HCT116 (cell line): Measurements from ENCODE around the gene COL4A1. TPM values are rescaled to one million over a fixed set of nuclear protein-coding genes. Genes with fewer than 3 reads are reported as not detected.

Source experiments
- ATAC-seq: fragments of 200-7000 bp; cut with Tn5 transposase; 2 replicates; pipeline ENCODE4 v1.9.1; 2020; ENCODE audit warnings: mild to moderate bottlenecking, moderate library complexity
- BruUV-seq: library from RNA; stranded (reverse); fragments of 400-500 nt; replicated peaks from 2 replicates; lab custom pipeline; 2021; lab: Mats Ljungman, UMichigan
- CTCF ChIA-PET: fragments of 300-600 bp; sonication (Branson Sonifier 250); formaldehyde crosslinking; loops from one replicate; lab custom pipeline; 2021; ENCODE audit warnings: antibody characterized with exemption; lab: Charles Lee
- POLR2A ChIA-PET: fragments of 300-600, 350-600 bp; sonication (Branson Sonifier 250); formaldehyde crosslinking; loops from one replicate; lab custom pipeline; 2021; ENCODE audit warnings: antibody characterized with exemption; lab: Charles Lee
- RAD21 ChIA-PET, 2 experiments: fragments of 300-600 bp; sonication (Branson Sonifier 250); formaldehyde crosslinking; loops; one replicate each; lab custom pipeline; 2023; ENCODE audit warnings: low total read pairs in 2 of 2; ENCODE audit not compliant: uncharacterized antibody in 2 of 2, unreplicated experiment in 2 of 2, low non-redundant PET in 1 of 2; lab: Charles Lee
- DNase-seq: peaks from one replicate; pipeline ENCODE4 v3.0.0-alpha.2; 2010; ENCODE audit warnings: low read depth, low spot score
- H2AFZ ChIP-seq: fragments of 200-600 bp; shearing (Covaris generic), sonication (generic); 2 replicates; pipeline ENCODE4 v1.6.1; 2017; ENCODE audit warnings: low read depth, mixed run types, mixed read lengths, antibody characterized with exemption, low read length; ENCODE audit not compliant: poor library complexity, severe bottlenecking
- H3K27ac ChIP-seq: 2 replicates; pipeline ENCODE4 v1.5.1; 2012; ENCODE audit warnings: low read depth, low read length
- H3K27me3 ChIP-seq: fragments of 200-600 bp; sonication (generic); 2 replicates; pipeline ENCODE4 v1.6.1; 2016; ENCODE audit warnings: mixed run types, low read length, mixed read lengths; ENCODE audit not compliant: insufficient read depth
- H3K36me3 ChIP-seq, 2 experiments: fragments of 200-500 bp in 1 of 2; fragments of 200-600 bp in 1 of 2; sonication (Bioruptor generic) in 1 of 2; sonication (generic) in 1 of 2; 2 replicates each; pipeline versions ENCODE4 v1.5.1 to v1.6.1; 2014 to 2016; ENCODE audit warnings: low read length in 2 of 2, inconsistent platforms in 1 of 2, mixed read lengths in 1 of 2, mixed run types in 1 of 2; ENCODE audit not compliant: insufficient read depth in 2 of 2, control insufficient read depth in 1 of 2
- H3K4me1 ChIP-seq, 2 experiments: fragments of 200-600 bp in 1 of 2; sonication (generic) in 1 of 2; 2 replicates each; pipeline versions ENCODE4 v1.5.1 to v1.6.1; 2012 to 2017; ENCODE audit warnings: low read length in 2 of 2, inconsistent platforms in 1 of 2, mild to moderate bottlenecking in 1 of 2, mixed read lengths in 1 of 2, mixed run types in 1 of 2, moderate library complexity in 1 of 2; ENCODE audit not compliant: insufficient read depth in 2 of 2, control insufficient read depth in 1 of 2
- H3K4me2 ChIP-seq: fragments of 200-600 bp; sonication (generic); 2 replicates; pipeline ENCODE4 v1.6.1; 2017; ENCODE audit warnings: mixed run types, low read length, mixed read lengths
- H3K4me3 ChIP-seq, 2 experiments: fragments of 200-600 bp in 1 of 2; sonication (generic) in 1 of 2; replicated peaks in 1 of 2; 2 replicates each; pipeline ENCODE4 v1.5.1; 2011 to 2016; ENCODE audit warnings: low read length in 2 of 2, control low read depth in 1 of 2, low read depth in 1 of 2, mild to moderate bottlenecking in 1 of 2, mixed read lengths in 1 of 2, mixed run types in 1 of 2
- H3K79me2 ChIP-seq: fragments of 200-600 bp; sonication (generic); 2 replicates; pipeline ENCODE4 v1.6.1; 2017; ENCODE audit warnings: mild to moderate bottlenecking, mixed run types, low read length, moderate library complexity, mixed read lengths; ENCODE audit not compliant: insufficient read depth
- H3K9ac ChIP-seq: fragments of 200-600 bp; sonication (generic); 2 replicates; pipeline ENCODE4 v1.6.1; 2016; ENCODE audit warnings: low read length, mixed read lengths
- H3K9me2 ChIP-seq: fragments of 200-600 bp; sonication (generic), shearing (Covaris generic); 2 replicates; pipeline ENCODE4 v1.6.1; 2017; ENCODE audit warnings: mixed run types, mild to moderate bottlenecking, moderate library complexity; ENCODE audit not compliant: insufficient read depth
- H3K9me3 ChIP-seq, 2 experiments: fragments of 200-500 bp in 1 of 2; fragments of 200-600 bp in 1 of 2; sonication (Bioruptor generic) in 1 of 2; sonication (generic) in 1 of 2; 2 replicates each; pipeline ENCODE4 v1.6.1; 2014 to 2017; ENCODE audit warnings: low read length in 2 of 2, mixed read lengths in 2 of 2, inconsistent platforms in 1 of 2, low read depth in 1 of 2, mild to moderate bottlenecking in 1 of 2, mixed run types in 1 of 2, moderate library complexity in 1 of 2; ENCODE audit not compliant: control insufficient read depth in 1 of 2, insufficient read depth in 1 of 2
- H4K20me1 ChIP-seq: fragments of 200-600 bp; sonication (generic), shearing (Covaris generic); 2 replicates; pipeline ENCODE4 v1.6.1; 2017; ENCODE audit warnings: mixed run types, mild to moderate bottlenecking, moderate library complexity; ENCODE audit not compliant: insufficient read depth
- CBX3 ChIP-seq: IDR thresholded peaks from 2 replicates; pipeline ENCODE4 v1.6.1; 2012; ENCODE audit warnings: low read depth
- EGR1 ChIP-seq: IDR thresholded peaks from 2 replicates; pipeline ENCODE4 v1.6.1; 2012; ENCODE audit warnings: low read depth
- EZH2 ChIP-seq: fragments of 200-600 bp; sonication (generic); IDR thresholded peaks from 2 replicates; pipeline ENCODE4 v1.6.1; 2017; ENCODE audit warnings: antibody characterized with exemption, mixed run types
- EZH2phosphoT487 ChIP-seq: fragments of 200-600 bp; IDR thresholded peaks from 2 replicates; pipeline ENCODE4 v1.6.1; 2018; ENCODE audit warnings: antibody characterized with exemption, borderline replicate concordance
- FOSL1 ChIP-seq: IDR thresholded peaks from 2 replicates; pipeline ENCODE4 v1.6.1; 2012; ENCODE audit warnings: low read depth
- POLR2A ChIP-seq: IDR thresholded peaks from 2 replicates; pipeline ENCODE4 v1.7.0; 2011; ENCODE audit warnings: borderline replicate concordance; ENCODE audit not compliant: insufficient read depth, insufficient read length; ENCODE audit errors: extremely low read depth
- RAD21 ChIP-seq: IDR thresholded peaks from 2 replicates; pipeline ENCODE4 v1.6.1; 2012; ENCODE audit warnings: low read depth, mild to moderate bottlenecking
- SP1 ChIP-seq: IDR thresholded peaks from 2 replicates; pipeline ENCODE4 v1.6.1; 2012; ENCODE audit warnings: low read depth
- intact Hi-C: fragments of 100-400 bp; cut with micrococcal nuclease; formaldehyde crosslinking; loops from 2 replicates; pipeline ENCODE4 v1.10.0; 2022
- total RNA-seq: library from RNA; stranded (reverse); gene quantifications from one replicate; pipeline ENCODE4 v1.2.1, GENCODE V29; 2021; ENCODE audit not compliant: unreplicated experiment
- TF ChIP-seq, protein P1 (sequence below): IDR thresholded peaks from 2 replicates; pipeline ENCODE4 v1.6.1; 2012
- TF ChIP-seq, protein P2 (sequence below): IDR thresholded peaks from 2 replicates; pipeline ENCODE4 v1.6.1; 2012

Gene COL4A1
- total RNA-seq, 1 experiment from 2014 or later: 0.57 TPM

DNA sequence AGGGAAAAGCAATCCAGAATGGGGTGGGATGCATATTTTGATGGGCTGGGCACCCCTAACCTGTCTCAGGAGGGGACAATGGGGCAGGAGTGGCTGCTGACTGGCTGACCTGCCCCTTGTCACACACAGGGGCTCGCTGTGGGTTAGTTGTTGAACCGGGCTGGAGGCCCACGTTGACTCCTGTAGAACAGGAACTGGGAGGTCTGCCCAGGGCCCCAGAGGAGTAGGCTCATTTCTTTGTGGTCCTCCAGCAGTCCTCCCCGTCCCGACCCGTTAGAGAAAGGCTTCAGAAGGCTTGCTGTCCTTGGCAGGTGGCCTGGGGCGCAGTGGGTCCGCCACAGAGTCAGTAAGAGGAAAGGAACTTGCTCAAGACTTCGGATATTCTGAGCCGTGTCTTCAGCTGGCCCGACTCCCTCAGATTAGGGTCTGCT, 70.1 kb downstream of the COL4A1 start:
- H3K4me1 ChIP-seq: no peaks in the 10 kb centered on the region
- H3K27me3 ChIP-seq: no peaks in the 10 kb centered on the region
- no peaks in the 10 kb centered on the region for H4K20me1 ChIP-seq
- H3K27ac ChIP-seq: no peak overlapping the region
- no peaks in the 10 kb centered on the region for H3K9me3 ChIP-seq
- ChIA-PET RAD21 (no interaction called here), POLR2A (no interaction called here), CTCF (no interaction called here)
- TF ChIP-seq RAD21 (no peak), POLR2A (no peak), CBX3 (no peak), SP1 (no peak)
- TF ChIP-seq, protein P1, sequence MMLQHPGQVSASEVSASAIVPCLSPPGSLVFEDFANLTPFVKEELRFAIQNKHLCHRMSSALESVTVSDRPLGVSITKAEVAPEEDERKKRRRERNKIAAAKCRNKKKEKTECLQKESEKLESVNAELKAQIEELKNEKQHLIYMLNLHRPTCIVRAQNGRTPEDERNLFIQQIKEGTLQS: no peak
- TF ChIP-seq, protein P2, sequence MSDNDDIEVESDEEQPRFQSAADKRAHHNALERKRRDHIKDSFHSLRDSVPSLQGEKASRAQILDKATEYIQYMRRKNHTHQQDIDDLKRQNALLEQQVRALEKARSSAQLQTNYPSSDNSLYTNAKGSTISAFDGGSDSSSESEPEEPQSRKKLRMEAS: no peak
- DNase-seq (no peak), ATAC-seq (no peak)
- H2AFZ ChIP-seq: no peak overlapping the region
- BruUV-seq: no TSS peak
- H3K36me3 ChIP-seq: no peaks in the 10 kb centered on the region
- H3K9ac ChIP-seq: no peak overlapping the region
- H3K79me2 ChIP-seq: no peaks in the 10 kb centered on the region
- no peaks in the 10 kb centered on the region for H3K9me2 ChIP-seq
- intact Hi-C loops: no loop called here
- H3K4me2 ChIP-seq: no peak overlapping the region
- no peak overlapping the region for H3K4me3 ChIP-seq

DNA sequence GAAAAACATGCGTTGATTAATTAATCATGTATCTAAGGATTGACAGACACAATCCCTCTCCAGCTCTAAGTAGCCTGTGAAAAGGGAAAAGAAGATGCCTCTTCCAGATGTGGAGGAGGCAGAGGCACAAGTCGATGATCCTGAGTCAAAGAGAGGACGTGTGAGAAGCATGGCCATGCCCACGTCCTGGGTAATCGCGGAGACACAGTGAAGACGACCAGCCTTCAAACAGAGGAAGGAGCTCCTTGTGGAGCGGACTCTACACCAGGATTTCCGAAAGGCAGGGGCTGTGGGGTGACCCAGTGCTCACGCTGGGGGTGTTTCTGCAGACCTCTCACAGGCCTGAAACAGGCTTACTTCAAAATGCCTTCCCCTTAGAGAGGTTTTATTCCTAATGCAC, 70.5 kb downstream of the COL4A1 start:
- H3K27me3 ChIP-seq: no peaks in the 10 kb centered on the region
- H3K9me3 ChIP-seq: no peaks in the 10 kb centered on the region
- CTCF ChIA-PET: no interaction called here
- no peak overlapping the region for H3K9ac ChIP-seq
- no peaks in the 10 kb centered on the region for H3K9me2 ChIP-seq
- no peak for DNase-seq
- POLR2A ChIA-PET: no interaction called here
- H3K79me2 ChIP-seq: no peaks in the 10 kb centered on the region
- no peak overlapping the region for H3K4me2 ChIP-seq
- RAD21 ChIA-PET: no interaction called here
- H2AFZ ChIP-seq: no peak overlapping the region
- no peaks in the 10 kb centered on the region for H4K20me1 ChIP-seq
- no peak for ATAC-seq
- H3K4me3 ChIP-seq: no peak overlapping the region
- intact Hi-C loops: no loop called here
- H3K27ac ChIP-seq: no peak overlapping the region
- no peak for TF ChIP-seq EGR1
- no peak for TF ChIP-seq FOSL1
- no peak for TF ChIP-seq EZH2phosphoT487
- no peak for TF ChIP-seq EZH2
- H3K4me1 ChIP-seq: no peaks in the 10 kb centered on the region
- H3K36me3 ChIP-seq: no peaks in the 10 kb centered on the region
- BruUV-seq: no TSS peak
